Right ventricle myocardium superior (tissue), 1 donor: ENCODE results near the gene OR9K2. TPM values are rescaled to one million over a fixed set of nuclear protein-coding genes. Genes with fewer than 3 reads are reported as not detected.
"Not testable (repeated sequence)": the region's sequence is repeated elsewhere in the genome, so short reads cannot be mapped to it uniquely, and the experiment has no call there.

Source experiments
- ATAC-seq: fragments of 200-7000 bp; cut with Tn5 transposase; one replicate; pipeline ENCODE4 v1.9.1; 2020; ENCODE audit warnings: mild to moderate bottlenecking; ENCODE audit not compliant: poor library complexity
- DNase-seq: peaks from one replicate; pipeline ENCODE4 v3.0.0-alpha.2; 2020
- intact Hi-C: fragments of 100-400 bp; cut with DNase I; formaldehyde crosslinking; loops from one replicate; pipeline ENCODE4 v1.11.2; 2022
- long read RNA-seq: library from polyadenylated mRNA; unstranded; transcript quantifications from one replicate; pipeline ENCODE4 v2.0.0, GENCODE V29; 2021
- total RNA-seq: library from RNA; stranded (reverse); fragmentation: NEBNext Ultra II Directional; extraction: Animal tissue kit (Norgen Biotek cat#: 25700); gene quantifications from one replicate; pipeline ENCODE4 v1.2.1, GENCODE V29; 2021
- donor health status: DM: no; HTN: yes; CAD: no; lungs with severe emphysema.

OR9K2 gene
- total RNA-seq: not detected
- long read RNA-seq: 0 reads

DNA sequence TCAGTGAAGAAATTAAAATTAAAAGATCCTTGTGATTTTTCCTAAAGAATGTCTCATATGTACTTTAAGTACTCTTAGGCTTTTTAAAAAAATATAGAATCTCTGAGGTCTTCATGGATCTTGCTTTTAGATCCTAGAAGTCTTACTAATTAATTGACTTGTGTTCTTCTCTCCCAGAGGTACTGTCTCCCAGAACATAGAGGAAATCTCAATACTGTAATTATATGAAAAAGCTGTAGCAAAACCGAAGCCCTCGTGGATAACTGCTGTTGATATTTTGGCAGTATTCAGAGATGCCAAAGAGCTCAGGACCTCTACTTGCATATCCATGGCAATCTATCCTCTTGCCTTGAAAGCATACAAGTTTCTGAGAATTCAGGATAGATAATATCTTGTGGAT lies at the start of gene OR9K2:
OR9K2 (plus strand) TSS at position 301 of the 400 bp plus-strand sequence. CDS start 3,429 bp downstream, outside the sequence.
- intact Hi-C loops: no loop called here
- DNase-seq (no peak), ATAC-seq (no peak)

DNA sequence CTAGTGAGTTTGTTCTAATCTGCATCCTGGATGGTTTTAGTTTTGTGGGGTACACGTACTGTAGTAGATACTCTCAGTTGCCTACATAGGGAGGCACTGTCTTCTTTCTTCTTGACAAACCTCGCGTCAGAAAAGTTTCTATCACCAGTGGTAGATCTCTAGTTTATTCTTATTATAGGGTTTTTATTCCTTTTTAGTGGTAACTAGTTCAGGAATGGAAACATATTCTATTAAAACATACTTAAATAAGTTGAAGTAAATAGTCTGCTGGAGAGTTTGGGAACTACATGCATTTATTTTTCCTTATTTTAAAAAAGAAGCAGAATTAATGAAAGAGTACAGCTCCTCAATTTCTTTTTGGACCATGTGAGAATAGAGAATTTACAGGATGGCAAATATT lies 33.6 kb upstream of the OR9K2 start:
- intact Hi-C loops: no loop called here
- no peak for ATAC-seq

DNA sequence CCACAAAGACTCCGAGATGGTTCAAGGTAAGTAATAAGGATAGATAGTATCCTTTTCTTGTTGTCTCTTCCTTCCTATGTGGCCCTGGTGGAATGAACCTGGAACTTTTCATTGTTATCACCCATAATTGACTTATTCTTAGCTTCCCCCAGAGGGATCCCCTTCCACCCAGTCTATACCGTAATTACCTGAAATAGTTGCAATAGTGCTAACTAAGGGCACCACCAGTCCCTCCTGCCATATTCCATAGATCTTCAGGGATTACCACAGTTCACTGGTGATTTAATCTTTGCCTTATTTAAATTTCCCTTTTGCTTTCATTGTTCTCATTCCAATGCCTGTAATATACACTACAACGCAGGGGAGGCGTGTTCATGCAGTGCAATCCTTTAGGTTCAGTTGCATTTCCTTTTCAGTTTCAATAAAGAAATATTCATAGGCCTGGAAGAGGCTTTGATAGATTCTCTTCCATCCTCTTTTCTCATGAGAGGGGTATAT lies 13.8 kb upstream of the OR9K2 start:
- no peak for ATAC-seq
- intact Hi-C loops: no loop called here
- no peak for DNase-seq

More for the DNA sequence above, 33.6 kb upstream of the OR9K2 start:
- no peak for DNase-seq

DNA sequence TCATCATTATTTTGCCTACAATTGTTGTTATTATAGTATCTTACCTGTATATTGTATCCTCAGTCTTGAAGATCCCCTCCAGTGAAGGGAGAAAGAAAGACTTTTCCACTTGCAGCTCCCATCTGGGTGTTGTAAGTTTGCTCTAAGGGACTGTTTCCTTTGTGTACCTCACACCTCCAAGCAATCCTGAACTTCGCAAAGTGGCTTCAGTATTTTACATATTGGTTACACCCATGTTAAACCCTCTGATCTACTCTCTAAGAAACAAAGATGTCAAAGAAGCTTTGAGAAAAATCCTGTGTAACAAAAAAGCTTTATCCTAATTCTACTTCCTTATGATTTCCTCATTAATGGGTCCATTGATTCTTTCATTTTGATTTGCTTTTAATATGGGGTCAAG lies 10.1 kb upstream of the OR9K2 start:
- ATAC-seq: no peak
- intact Hi-C loops: no loop called here
- no peak for DNase-seq

DNA sequence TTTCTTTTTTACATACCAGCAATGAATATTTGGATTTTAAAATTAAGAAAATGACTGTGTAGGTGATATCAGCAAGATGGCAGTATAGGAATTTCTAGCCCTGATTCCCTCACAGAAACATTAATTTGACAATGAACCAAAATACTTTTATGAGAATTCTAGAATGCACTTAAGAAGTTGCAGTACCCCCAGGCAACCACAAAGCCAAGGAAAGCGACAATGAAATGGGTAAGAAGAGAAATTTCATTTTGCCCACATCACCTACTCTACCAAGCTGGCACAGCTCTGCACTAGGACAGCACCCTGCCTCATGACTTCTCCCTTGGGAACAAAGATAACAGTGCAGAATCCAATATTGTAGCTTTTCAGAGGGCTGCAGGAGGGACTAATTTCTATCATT lies 6.6 kb downstream of the OR9K2 start:
- ATAC-seq: no peak
- intact Hi-C loops: no loop called here
- DNase-seq: no peak

DNA sequence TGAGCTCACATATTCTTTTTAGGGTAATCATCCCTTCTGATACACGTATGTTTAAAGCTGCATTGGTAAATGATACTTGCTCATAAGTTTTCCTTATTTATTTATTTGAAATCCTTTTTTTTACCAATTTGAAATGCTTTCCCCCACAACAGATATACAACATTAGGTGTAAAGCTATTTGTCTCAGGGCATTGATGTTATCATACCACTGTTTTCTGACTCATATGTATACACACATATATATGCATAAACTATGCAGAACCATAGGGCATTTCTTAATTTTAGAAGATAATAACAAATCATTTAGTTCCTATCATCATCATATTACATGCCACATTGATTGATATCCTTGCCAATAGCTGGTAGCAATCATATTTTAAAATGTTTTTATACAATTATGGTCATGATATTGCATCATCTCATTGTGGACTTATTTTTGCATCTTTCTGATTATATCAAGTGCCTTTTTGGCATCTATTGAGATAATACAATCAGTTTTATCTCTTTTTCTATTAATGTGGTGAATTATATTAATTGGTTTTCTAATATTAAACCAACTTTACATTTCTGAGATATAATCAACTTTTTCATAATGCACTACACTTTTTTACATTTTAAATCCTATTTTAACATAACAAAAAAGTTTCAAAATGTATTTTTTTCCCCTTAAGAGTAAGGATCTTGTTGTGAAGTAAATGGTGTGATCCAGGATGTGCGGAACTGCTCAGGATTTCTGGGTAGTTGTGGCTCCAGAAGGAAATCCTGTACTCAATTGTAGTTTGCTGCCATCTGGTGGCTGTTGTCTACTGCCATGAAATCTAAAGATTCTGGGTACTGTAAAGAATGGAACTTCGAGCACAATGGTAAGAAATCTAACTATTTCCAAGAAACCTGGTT lies 16.7 kb downstream of the OR9K2 start:
- ATAC-seq (no peak), DNase-seq (no peak)
- intact Hi-C loops: no loop called here

GRCh38 chr12:55143566-55143870 lies 17.3 kb downstream of the OR9K2 start:
- DNase-seq: no peak
- ATAC-seq: no peak
- intact Hi-C loops: no loop called here

GRCh38 chr12:55167010-55167640 lies 40.9 kb downstream of the OR9K2 start:
- intact Hi-C loops, ATAC-seq, DNase-seq: not testable (repeated sequence)

GRCh38 chr12:55171445-55171844 lies 45.2 kb downstream of the OR9K2 start:
- intact Hi-C loops: no loop called here
- DNase-seq: no peak
- no peak for ATAC-seq

- DNase-seq, intact Hi-C loops, ATAC-seq: not testable (repeated sequence)
Observed at GRCh38 chr12:55171846-55172245, 45.6 kb downstream of the OR9K2 start.

GRCh38 chr12:55172686-55173085 lies 46.5 kb downstream of the OR9K2 start:
- intact Hi-C loops: no loop called here
- ATAC-seq (no peak), DNase-seq (no peak)

DNA sequence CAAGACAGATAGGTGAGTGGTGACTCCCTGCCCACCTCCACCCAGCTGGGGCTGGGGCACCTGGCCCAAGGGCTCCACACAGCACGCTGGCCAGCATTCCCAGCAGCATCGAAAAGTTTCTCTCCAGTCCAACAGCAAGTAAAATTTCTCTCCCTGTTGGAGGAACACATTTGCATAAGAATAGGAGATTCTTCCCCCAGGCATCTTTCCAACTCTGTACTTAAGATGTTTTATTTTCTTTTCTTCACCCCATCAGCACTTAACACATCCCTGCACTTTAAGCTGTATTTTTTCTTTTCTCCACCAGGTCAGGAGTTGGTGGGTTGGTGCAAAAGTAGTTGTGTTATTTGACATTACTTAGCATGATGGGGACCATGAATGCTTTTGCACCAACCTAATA lies 47.2 kb downstream of the OR9K2 start:
- no peak for ATAC-seq
- DNase-seq: no peak
- intact Hi-C loops: no loop called here

Other genes starting within 250 kb of the OR9K2 start
- gene TESPA1, start 141.6 kb upstream of the OR9K2 start, total RNA-seq: 0.59 TPM
- not detected for gene NEUROD4, start 106.4 kb upstream of the OR9K2 start, total RNA-seq
- not detected for gene OR10A7, start 94.6 kb downstream of the OR9K2 start, total RNA-seq
- not detected for gene OR6C74, start 118.2 kb downstream of the OR9K2 start, total RNA-seq
- gene OR6C6, start 170.2 kb downstream of the OR9K2 start, total RNA-seq: not detected
- not detected for gene OR6C1, start 187.9 kb downstream of the OR9K2 start, total RNA-seq
- gene OR6C3, start 204.3 kb downstream of the OR9K2 start, total RNA-seq: not detected
- not detected for gene OR6C75, start 236.6 kb downstream of the OR9K2 start, total RNA-seq